ENCODE measurements around the gene RBM14. TPM values are rescaled to one million over a fixed set of nuclear protein-coding genes. Genes with fewer than 3 reads are reported as not detected.
A peak's percentile ranks its signal among the peaks of the same experiment; 100 is the strongest.

Gene RBM14
- total RNA-seq, 1 donor from 2014 or later: 39.2 TPM

DNA sequence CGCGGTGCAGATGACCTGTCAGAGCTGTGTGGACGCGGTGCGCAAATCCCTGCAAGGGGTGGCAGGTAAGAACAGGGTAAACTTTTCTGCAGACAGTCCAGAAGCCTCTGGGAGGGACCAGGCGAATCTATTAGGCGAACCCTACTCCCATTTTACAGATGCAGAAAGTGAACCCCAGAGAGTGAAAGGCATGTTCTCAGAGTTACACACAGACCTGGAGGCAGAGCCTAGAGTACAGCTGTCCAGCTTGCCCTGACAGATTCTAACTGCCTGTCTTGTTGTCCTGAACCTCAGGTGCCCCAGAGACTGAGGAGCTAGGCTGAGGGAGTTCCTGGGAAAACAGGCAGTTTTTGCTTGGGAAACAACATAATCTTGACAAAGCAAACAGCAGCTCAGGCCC, 22.8 kb upstream of the RBM14 start:
- TF ChIP-seq, protein P1, sequence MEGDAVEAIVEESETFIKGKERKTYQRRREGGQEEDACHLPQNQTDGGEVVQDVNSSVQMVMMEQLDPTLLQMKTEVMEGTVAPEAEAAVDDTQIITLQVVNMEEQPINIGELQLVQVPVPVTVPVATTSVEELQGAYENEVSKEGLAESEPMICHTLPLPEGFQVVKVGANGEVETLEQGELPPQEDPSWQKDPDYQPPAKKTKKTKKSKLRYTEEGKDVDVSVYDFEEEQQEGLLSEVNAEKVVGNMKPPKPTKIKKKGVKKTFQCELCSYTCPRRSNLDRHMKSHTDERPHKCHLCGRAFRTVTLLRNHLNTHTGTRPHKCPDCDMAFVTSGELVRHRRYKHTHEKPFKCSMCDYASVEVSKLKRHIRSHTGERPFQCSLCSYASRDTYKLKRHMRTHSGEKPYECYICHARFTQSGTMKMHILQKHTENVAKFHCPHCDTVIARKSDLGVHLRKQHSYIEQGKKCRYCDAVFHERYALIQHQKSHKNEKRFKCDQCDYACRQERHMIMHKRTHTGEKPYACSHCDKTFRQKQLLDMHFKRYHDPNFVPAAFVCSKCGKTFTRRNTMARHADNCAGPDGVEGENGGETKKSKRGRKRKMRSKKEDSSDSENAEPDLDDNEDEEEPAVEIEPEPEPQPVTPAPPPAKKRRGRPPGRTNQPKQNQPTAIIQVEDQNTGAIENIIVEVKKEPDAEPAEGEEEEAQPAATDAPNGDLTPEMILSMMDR (IDR thresholded peaks at IDR 0.05): no peak

DNA sequence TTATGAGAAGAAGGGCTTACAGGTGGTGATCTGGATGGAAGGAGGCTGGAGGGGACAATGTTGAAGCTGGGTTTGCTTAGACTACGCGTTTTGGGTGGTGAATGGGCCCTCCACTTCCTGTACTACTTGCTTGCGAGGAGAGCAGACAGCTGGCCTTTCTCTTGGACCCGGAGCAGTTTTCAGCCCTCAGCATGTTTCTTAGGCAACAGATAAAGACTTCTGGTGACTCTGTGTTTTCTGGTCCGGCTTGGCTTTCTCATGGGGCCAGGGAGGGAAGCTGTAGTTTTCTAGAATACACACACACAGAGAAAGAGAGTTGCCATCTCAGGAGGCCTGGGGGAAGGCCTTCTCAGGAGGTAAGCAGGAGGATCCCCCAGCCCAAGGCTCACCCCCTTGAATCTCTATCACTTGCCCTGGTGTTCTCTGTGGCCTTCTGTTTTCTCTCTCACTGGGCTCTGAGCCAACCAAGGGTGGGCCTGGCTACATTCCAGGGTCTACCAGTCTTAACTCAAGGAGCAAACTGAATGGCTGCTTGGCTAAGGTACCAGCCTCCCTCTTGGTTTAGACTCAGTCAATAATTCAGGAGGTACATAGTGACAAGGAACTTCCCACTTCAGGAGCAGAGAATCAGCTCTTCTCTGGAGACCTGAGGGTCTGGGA, 21.1 kb upstream of the RBM14 start:
- Histone ChIP-seq H3K27me3 (no peaks in the 10 kb centered on the region), H3K9me3 (no peaks in the 10 kb centered on the region), H3K4me1 (peaks cover 5 to 22% of the 10 kb centered on the region in 2 donors), H3K27ac (peak overlapping the region; percentile 39 to 42), H3K4me3 (no peak overlapping the region), H3K36me3 (peaks cover 5 to 12% of the 10 kb centered on the region in 2 donors)
- DNase-seq (ENCODE audit: low spot score in 2 of 2): peak in 1 of 2 donors; percentile 67
- TF ChIP-seq, protein P1 (IDR thresholded peaks at IDR 0.05): no peak
- intact Hi-C loops (cut with DNase I): no loop called here

More for the DNA sequence above, 22.8 kb upstream of the RBM14 start:
- Histone ChIP-seq H3K27me3 (no peaks in the 10 kb centered on the region), H3K27ac (peak overlapping the region in 1 of 2 donors; percentile 66), H3K4me1 (peaks cover 5 to 22% of the 10 kb centered on the region in 2 donors), H3K4me3 (peak overlapping the region; percentile 70 to 82), H3K36me3 (no peaks in the 10 kb centered on the region), H3K9me3 (no peaks in the 10 kb centered on the region)
- intact Hi-C loops (cut with DNase I): loop anchor here (1.0 kb wide), 3 partner anchors 23 to 84 kb away; partner anchors contain the start of genes RBM14, RBM4 and RBM4B
- no peak for DNase-seq (ENCODE audit: low spot score in 2 of 2)

DNA sequence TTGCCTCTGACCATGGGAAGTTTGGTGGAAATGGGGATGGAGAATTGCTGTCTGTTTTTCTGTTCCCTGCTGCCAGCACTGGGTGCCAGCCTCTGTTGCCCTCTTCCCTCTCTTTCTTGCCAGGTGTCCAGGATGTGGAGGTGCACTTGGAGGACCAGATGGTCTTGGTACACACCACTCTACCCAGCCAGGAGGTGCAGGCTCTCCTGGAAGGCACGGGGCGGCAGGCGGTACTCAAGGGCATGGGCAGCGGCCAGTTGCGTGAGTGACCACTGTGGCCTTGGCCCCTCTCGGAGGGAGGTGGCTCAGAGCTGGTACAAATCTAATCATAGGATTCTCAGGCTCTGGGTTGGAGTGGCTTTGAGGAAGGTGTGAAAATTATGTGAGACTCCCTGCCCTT, 17.4 kb upstream of the RBM14 start:
- intact Hi-C loops (cut with DNase I): no loop called here
- peaks cover 4 to 34% of the 10 kb centered on the region in 2 donors for H3K4me1 ChIP-seq
- peaks cover 5 to 12% of the 10 kb centered on the region in 2 donors for H3K36me3 ChIP-seq
- TF ChIP-seq, protein P1 (IDR thresholded peaks at IDR 0.05): no peak
- H3K9me3 ChIP-seq: no peaks in the 10 kb centered on the region
- H3K27ac ChIP-seq: no peak overlapping the region
- DNase-seq (ENCODE audit: low spot score in 2 of 2): no peak
- H3K27me3 ChIP-seq: no peaks in the 10 kb centered on the region
- H3K4me3 ChIP-seq: no peak overlapping the region

DNA sequence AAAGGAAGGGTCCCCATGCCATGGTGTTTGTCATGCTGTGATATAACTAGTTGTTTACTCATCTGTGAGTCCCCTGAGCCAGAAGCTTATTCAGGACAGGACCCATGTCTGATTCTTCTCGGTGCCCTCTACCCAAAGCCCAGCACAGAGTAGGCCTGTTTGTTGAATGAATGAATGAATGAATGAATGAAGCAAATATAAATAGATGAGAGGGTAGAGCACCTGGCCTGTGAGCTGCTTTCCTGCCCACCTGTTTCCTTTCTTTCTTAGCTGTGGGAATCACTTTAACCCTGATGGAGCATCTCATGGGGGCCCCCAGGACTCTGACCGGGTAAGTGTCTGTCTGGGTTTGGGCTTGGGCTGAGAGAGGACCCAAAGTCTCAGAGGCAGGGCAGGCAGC, 16.2 kb upstream of the RBM14 start:
- Histone ChIP-seq H3K27ac (peak overlapping the region in 1 of 2 donors; percentile 30), H3K9me3 (no peaks in the 10 kb centered on the region), H3K4me1 (peaks cover 3 to 30% of the 10 kb centered on the region in 2 donors), H3K4me3 (no peak overlapping the region), H3K36me3 (peaks cover 5 to 12% of the 10 kb centered on the region in 2 donors), H3K27me3 (no peaks in the 10 kb centered on the region)
- intact Hi-C loops (cut with DNase I): no loop called here
- DNase-seq (ENCODE audit: low spot score in 2 of 2): no peak
- TF ChIP-seq, protein P1 (IDR thresholded peaks at IDR 0.05): no peak

DNA sequence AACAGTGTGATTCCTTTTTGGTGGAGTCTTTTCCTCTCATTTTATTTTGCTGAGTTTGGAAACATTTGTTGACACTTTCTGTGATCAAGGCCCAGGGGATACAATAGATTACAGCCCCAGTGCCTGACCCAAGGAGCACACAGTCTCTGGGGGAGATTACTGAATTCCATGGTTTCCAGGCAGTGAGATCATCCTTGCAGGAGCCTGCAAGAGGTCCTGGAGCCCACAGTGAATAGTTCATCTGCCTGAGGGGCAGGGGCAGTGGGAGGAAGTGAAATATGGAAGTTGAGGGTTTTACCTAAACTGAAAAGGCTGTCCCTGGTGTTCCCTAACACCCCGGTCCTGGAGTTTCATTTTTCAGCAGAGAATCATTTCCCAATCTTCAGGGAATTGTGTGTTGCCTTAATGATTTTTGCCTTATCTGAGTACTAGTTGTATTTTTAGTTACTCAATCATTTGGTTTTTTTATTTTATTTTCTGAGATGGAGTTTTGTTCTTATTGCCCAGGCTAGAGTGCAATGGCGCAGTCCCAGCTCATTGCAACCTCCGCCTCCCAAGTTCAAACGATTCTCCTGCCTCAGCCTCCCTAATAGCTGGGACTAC, 15.7 kb upstream of the RBM14 start:
- intact Hi-C loops (cut with DNase I): no loop called here
- no peaks in the 10 kb centered on the region for H3K27me3 ChIP-seq
- no peak overlapping the region for H3K4me3 ChIP-seq
- H3K36me3 ChIP-seq: peaks cover 5 to 17% of the 10 kb centered on the region in 2 donors
- H3K9me3 ChIP-seq: no peaks in the 10 kb centered on the region
- TF ChIP-seq, protein P1 (IDR thresholded peaks at IDR 0.05): no peak
- H3K27ac ChIP-seq: peak overlapping the region in 1 of 2 donors; percentile 71
- peaks cover 3 to 26% of the 10 kb centered on the region in 2 donors for H3K4me1 ChIP-seq
- DNase-seq (ENCODE audit: low spot score in 2 of 2): no peak

Data from ascending aorta (tissue), 2 donors.